HG02943 (cell line): ENCODE data around the gene LACTB.

Source experiments
- ATAC-seq: cut with Tn5 transposase; IDR thresholded peaks from one replicate; pipeline ENCODE4 v1.9.1; 2021; ENCODE audit warnings: mild to moderate bottlenecking, low read depth, moderate library complexity; ENCODE audit not compliant: unreplicated experiment

Gene LACTB

DNA sequence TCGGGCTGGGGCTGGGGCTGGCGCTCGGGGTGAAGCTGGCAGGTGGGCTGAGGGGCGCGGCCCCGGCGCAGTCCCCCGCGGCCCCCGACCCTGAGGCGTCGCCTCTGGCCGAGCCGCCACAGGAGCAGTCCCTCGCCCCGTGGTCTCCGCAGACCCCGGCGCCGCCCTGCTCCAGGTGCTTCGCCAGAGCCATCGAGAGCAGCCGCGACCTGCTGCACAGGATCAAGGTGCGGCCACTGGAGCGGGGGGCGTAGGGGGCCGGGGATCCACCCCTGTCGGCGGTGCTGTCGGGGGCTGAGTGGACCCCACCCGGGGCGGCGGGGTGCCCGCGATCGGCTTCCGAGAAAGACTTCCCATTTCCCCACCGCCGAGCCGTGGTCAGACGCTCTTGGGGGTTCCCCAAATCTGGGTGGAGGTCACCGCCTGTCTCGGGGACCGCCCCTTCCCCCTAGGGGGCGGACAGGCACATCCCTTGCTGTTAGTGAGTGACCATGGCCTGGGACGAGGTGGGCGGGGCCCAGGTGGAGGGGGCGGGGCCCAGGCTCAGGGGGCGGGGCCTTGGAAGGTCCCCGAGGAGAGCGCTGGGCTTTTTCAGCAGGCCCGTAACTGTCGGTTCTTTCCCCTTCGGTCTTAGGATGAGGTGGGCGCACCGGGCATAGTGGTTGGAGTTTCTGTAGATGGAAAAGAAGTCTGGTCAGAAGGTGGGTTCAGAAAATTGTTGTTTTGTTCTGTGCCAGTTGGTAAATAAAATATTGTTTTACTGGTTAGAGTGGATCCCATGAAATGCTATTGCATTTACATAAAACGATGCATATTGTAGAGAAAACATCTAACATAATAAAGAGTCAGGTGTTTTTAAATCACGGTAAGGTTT lies 578 bp downstream of the LACTB start:
- peak; percentile 80 for ATAC-seq

DNA sequence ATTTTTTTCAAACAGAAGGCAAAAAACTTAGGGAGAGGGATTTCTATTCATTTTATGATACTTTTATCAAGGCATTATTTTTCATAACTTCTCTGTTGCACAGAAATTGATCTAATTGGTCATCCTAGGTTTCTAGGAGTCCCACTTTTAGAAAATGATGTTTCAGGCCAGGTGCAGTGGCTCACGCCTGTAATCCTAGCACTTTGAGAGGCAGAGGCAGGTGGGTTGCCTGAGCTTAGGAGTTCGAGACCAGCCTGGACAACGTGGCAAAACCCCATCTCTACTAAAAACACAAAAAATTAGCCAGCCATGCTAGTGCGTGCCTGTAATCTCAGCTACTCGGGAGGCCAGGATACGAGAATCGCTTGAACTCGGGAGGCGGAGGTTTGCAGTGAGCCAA lies 2.8 kb downstream of the LACTB start:
- ATAC-seq: no peak

DNA sequence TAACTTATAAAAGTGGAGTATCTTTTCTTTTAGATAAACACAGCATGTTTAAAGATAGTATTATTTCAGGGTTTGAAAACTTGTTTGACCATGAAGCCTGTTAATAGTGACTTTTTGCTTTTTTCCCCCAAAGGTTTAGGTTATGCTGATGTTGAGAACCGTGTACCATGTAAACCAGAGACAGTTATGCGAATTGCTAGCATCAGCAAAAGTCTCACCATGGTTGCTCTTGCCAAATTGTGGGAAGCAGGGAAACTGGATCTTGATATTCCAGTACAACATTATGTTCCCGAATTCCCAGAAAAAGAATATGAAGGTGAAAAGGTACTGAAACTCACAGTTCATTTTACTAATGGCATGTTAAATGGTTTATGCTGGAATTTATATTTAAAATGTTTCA lies 5.1 kb downstream of the LACTB start:
- no peak for ATAC-seq

DNA sequence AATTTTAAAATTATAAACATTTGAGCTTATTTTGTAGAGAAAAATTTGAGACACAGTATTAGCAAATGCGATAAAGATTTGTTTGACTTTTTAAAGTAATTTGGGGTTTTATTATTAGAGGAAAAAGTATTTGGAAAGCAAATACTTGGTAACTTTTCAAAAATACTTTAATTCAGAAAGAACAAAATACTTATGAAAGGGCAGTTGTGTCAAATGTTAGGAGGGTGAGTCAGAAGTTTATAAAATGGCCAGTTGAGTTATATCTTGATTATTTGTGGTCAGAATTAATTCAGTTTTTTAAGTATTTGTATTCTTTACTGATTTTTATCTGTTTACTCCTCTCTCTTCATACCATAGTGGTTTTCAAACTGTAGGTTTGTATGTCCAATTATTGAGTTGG lies 12.1 kb downstream of the LACTB start:
- no peak for ATAC-seq

DNA sequence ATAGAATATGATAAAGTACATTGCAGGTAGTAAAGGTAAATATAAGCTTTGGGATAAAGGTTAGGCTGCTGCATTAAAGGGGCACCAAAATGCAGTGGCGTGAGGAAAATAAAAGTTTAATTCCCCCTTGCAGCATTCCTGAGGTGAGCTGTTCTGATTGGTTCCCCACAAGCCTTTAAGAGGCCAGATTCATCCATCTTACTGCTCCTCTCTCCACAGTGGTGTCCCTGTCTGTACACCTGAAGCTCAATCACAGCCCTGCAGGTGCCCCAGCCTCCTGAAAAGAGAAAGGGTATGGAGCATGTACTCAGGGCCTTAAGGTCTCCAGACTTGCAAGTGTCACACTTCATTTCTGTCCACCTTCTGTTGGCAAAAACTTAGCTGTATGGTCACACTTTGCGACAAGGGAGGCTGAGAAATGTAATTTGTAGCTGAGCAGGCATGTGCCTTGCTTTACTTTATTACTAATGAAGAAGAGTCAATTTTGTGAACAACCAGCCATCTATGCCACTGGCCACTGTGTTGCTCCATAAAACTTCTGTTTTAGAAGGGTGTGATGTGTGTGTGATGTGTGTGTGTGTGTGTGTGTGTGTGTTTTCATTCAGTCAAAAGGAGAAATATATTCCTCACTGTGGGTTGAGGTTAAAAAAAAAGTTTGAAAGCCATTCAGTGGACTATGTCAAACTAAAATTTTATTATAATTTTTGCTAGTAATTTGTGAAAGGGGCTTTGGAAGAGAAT lies 12.8 kb downstream of the LACTB start:
- no peak for ATAC-seq

DNA sequence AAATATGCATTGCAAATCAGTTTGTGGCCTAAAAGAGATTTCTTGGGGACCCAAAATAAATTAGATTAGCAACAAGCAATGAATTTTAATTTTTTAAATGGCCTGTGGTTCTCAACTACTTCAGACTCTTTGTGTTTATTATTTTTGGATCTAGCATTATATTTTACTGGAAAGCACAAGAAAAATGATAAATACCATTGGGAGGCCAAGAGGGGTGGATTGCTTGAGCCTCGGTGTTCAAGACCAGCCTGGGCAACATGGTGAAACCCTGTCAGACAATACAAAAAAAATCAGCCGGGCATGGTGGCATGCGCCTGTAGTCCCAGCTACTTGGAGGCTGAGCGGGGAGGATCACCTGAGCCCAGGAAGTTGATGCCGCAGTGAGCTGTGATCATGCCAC lies 13.6 kb downstream of the LACTB start:
- ATAC-seq: no peak

DNA sequence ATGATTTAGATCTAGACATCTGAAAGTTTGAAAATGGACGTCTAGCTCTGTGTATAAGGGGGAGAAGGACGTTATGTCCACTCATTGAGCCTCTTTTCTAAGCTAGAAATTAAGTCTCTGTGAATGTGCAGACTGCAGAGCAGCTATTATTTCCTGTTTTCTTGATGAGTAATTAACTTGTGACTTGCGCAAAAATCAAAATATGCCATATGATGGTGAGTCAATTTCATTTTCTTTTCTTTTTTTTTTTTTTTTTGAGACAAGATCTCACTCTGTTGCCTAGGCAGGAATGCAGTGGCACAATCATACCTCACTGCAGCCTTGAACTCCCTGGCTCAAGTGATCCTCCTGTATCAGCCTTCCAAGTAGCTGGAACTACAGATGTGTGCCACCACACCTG lies 14.1 kb downstream of the LACTB start:
- ATAC-seq: no peak

DNA sequence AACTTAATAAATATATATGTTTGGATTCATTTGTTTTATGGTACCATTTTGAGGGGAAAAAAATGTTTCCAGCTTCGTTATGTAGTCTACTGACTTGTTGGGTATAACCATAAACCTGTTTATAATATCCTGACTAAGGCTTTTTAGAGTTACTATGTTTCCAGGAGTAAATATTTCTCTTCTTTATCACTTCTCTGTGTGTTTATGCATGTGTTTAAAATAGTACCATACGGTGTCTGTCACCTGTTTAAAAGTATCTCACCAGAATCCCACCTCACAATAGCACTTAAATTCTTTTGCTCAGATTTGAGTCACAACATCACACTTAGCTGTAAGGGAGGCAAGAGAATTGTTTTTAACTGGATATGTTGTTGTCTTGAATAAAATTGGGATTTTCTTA lies 15.1 kb downstream of the LACTB start:
- ATAC-seq: no peak

DNA sequence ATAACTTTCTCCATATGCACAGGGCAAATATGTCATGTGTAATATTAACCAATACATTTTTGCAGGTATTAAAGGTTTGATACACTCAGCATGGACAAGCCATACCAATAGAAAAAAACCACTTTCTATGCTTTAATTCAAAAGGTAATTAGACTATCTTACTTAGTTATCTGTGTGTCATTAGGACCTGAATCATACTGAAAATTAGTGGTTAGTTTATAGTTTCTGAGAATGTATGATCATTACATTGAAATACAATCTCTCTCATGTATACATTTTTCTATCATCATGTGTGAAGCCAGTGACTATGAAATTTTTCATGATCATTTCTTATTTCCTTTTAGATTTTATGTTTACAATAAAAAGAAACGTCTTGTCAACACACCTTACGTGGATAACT lies 19.3 kb downstream of the LACTB start:
- ATAC-seq: no peak

DNA sequence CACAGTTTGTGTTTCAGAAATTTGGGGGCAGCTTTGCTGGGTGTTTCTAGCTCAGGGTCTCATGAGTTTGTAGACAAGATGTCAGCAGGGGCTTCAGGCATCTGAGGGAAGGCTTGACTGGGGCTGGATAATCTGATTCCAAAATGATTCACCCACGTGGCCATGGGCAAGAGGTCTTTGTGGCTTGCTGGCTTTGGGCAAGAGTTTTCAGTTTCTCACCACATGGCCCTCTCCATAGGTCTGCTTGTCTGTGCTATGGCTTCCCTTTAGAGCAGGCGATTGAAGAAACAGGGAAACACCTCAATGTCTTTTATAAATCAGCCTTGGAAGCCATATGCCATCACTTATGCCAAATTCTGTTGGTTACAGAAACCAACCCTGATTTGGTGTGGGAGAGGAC lies 23.8 kb downstream of the LACTB start:
- no peak for ATAC-seq

DNA sequence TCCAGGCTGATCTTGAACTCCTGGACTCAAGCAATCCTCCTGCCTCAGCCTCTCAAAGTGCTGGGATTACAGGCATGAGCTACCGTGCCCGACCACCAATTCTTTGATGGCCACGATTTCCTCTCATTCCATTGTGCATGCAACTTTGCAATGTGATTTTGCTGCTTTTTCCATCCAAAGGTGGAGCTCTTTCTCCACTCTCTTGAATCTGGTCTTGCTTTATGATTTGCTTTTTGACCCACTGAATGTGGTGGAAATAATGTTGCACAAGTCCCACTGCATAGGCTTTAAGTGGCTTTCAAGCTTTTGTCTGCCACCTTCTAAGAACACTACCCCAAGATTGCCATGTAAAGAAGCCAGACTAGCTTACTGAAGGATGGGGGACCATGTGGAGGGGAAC lies 25.0 kb downstream of the LACTB start:
- no peak for ATAC-seq

DNA sequence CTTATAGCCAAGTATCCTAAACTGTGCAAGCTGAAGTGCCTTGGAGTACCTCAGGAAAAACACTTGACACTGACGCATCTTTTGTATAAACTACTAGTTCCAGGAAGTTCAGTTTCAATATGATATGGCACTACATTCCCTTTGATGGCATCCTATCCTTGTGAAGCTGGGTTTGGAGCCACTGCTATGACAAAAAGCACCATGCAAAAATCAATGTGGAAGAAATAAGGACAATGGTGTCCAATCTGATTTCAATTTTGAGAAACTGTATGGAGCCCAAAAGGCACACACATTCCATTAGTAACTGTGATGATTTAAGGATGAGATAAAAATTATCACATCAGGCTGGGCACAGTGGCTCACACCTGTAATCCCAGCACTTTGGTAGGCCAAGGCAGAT lies 30.0 kb downstream of the LACTB start:
- ATAC-seq: no peak

DNA sequence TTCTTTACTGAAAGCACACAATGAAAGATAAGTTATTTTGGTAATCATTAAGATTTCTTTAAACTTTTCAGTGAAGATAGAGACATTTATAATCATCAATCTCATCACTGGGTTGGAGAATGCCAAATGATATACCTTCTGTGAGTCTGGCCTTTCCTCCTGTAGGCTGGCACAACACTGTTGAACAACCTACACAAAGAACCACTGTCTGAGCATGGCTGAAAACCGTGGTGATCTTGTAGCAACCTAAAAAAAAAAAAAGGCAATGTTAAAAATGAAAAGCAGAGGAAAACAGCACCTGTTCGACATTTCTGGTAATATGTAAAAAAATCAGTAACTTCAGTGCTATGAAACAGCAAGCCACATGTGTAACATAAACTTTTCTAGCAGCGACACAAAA lies 33.8 kb downstream of the LACTB start:
- no peak for ATAC-seq

DNA sequence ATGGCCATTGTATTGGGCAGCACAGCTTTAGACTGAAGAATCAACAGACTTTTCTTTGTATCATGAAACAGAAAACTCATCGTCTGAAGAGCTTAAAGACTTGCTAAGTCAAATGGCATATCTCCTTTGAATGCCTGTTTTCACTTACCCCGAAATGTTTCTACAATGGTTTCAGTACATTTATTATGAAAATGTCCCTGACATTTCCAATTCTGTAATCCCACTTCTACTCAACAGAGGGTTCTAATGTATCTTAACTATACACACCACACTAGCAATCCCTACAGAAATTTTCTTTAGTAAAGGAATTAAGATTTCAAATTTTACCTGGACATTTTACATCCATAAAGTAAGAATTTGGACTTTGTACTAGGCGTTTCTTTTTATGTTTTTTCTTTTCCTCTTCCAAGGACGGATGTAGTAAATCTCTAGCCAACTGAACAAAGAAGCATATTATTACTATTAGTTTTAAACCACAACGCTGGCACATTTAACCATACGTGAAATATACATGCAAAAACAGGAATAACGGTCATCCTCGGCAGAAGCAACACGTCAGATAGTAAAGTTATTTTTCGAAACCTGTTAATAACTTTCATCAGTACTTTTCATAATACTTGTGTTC lies 34.5 kb downstream of the LACTB start:
- ATAC-seq: no peak

DNA sequence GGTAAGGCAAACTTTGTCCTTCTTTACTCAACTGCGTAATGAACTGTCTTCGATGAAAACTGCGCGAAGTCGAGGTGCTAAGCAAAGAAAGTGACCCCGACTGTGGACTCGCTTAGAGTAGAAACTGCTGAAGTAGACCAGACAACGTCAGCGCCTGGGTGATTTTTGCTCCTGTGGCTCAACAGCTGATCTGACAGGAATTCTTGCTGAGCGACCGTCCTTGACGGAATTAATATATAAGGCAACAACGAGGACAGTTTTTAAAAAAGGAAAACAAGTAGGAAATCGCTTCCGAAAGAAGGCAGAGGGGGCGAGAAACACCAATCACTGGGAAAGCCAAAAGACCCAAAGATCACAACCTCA lies 35.1 kb downstream of the LACTB start:
- no peak for ATAC-seq

DNA sequence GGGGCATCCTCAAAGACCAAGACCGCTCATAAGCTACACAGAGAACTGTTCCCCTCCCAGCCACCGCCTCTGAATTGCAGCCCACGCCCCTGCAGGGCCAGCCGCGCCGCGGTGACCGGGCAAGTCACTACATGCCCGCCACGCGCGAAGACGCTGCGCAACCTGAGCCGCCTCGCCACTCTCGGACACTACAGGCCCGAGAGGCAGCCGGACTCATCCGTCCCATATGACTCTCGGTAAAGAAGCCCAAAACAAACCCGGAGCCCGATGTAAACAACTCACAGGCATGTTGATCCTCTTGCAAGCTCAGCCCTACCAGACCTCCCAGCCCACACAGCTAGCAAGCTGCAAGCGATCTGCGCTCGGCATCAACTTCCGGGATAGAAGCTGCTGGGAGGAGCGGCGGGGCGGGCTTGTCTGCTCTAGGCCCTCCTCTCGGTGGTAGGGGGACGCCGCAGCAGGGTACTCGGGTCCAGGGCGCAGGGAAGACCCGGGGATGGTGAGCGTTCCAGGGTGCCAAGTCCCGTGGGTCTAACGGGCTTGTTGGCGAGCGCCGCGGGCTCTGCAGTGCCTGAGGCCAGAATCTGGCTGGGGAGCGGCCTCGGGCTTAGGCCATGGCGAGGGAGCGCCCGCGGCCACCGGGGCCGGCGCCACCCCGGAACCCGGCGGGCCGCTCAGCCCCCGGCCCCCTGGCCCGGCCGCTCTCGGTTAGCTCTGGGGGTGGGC lies 35.6 kb downstream of the LACTB start, which contains the start of gene RPS27L:
TSS of gene RPS27L (minus strand) at position 360 of the 726 bp plus-strand sequence. CDS start at position 288, 72 bp downstream.
- ATAC-seq: peak; percentile 85

DNA sequence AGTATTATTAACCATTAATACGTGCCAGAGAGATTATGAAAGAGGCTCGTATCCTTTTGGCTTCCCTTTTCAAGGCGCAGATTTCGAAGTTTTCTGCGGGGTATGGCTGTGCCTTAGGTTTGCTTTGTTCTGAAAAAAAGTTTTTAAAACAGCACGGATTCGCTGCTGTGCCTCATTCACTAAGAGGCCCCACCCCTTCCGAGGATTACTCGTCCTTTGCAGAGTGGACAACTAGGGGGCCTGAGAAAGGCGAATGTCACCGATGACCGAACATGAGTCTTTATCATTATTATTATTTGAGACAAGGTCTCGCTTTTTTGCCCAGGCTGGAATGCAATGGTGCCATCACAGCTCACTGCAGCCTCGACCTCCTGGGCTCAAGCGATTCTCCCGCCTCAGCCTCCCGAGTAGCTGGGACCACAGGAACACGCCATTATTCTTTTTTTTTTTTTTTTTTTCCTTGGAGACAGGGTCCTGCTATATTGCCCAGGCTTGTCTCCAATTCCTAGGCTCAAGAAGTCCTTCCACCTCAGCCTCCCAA lies 36.3 kb downstream of the LACTB start:
- ATAC-seq: peak; percentile 25

DNA sequence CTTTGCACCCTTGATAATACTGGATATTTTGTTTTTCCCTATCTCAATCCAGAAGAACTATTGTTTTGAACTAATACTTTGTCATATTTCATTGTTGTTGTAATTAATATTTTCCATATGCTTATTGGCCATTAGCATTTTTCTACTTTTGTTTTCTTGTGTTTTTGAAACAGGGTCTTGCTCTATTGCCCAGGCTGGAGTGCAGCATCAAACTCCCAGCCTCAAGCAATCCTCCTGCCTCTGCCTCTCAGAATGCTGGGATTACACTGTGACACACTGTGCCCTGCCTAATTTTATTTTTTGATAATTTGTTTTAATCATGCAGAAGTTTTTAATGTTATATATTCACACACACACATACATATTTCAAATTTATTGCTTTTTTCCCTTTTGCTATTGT lies 39.0 kb downstream of the LACTB start:
- ATAC-seq: no peak

DNA sequence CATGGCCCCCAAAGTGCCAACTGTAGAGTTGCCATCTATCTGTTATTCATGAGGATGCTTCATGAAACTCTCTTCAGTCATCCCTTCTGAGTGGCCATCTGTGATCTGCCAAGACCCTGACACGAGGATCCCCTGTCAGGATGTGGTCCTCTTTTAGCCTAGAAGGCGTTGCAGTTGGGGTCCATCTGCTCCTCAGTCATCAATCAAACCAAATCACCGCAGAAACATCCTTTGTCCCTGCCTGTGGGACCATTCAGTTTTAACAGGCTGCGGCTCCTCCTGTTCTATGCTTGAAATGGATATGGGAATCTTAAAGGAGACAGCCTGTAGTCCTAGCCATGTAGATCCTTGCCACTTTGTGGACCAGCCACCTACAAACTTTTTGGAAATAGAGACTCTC lies 41.6 kb downstream of the LACTB start:
- no peak for ATAC-seq

DNA sequence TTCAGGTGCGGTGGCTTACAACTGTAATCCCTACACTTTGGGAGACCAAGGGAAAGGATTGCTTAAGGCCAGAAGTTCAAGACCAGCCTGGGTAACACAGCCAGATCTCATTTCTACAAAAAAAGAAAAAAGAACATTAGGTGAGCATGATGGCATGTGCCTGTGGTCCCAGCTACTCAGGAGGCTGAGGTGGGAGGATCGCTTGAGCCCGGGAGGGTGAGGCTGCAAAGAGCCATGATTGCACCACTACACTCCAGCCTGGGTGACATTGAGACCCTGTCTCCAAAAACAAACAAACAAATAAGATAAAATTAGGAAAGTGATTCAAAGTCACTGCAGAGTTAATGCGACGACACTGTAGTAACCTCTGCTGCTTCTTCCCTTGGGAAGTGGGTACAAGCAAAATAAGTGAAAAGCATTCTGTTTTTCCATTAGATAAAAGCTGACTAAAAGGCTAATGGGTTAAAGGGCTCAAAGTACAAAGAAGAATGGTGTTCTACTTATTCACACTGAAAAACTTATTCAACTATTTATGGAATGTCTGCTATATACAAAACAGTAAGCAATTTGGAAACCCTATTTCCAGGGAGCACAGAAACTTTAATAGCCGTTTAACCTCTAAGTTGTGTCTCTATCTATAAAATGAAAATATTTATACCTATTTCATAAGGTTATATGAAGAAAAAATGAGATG lies 43.7 kb downstream of the LACTB start:
- ATAC-seq: no peak
